ENCODE results near the gene ELMOD1. TPM values are rescaled to one million over a fixed set of nuclear protein-coding genes. Genes with fewer than 3 reads are reported as not detected.

The ELMOD1 gene
- total RNA-seq, 1 donor from 2014 or later, result not detected

DNA sequence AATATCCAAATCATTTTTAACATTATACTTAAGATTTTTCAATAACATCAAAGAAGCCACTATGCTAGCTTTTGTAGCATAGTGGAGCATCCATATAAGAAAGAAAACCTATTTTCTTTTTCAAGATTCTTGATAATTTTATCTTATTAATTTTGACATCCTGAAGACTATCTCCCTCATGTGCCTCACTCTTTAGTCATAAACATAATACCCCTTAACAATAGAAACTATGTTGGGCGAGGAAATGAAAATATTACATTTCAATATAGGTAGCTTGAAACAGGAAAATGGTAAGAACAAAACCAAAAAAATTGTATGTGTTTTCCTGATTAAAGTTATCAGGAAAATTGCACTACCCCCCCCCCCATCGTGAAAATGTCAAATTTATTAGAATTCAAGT, 40.1 kb downstream of the ELMOD1 start:
- intact Hi-C loops (cut with micrococcal nuclease), result no loop called here

GRCh38 chr11:107631931-107632330, 41.0 kb downstream of the ELMOD1 start:
- intact Hi-C loops (cut with micrococcal nuclease), result no loop called here

- intact Hi-C loops (cut with micrococcal nuclease), result no loop called here
Measured at GRCh38 chr11:107646783-107647182, 55.8 kb downstream of the ELMOD1 start.

- intact Hi-C loops (cut with micrococcal nuclease), result no loop called here
Measured at GRCh38 chr11:107648242-107648641, 57.3 kb downstream of the ELMOD1 start.

- intact Hi-C loops (cut with micrococcal nuclease), result no loop called here
Measured at GRCh38 chr11:107651672-107652071, 60.7 kb downstream of the ELMOD1 start.

DNA sequence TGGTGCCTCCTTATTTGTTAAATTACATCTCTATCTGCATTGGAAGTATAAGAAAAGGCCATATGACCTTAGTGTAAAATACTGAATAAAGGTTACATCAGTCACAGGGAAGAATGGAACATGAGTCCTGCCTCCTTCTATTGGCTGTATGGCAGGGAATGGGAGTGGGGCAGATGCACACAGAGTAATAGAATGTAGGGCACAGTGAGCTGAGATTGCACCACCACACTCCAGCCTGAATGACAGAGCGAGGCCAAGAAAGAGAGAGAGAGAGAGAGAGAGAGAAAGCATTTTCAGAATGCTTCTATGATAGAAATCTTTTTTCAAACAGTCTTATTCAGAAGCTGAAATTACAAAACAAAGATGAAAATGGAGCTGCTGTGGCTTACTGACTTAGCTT, 62.1 kb downstream of the ELMOD1 start:
- intact Hi-C loops (cut with micrococcal nuclease), result no loop called here

DNA sequence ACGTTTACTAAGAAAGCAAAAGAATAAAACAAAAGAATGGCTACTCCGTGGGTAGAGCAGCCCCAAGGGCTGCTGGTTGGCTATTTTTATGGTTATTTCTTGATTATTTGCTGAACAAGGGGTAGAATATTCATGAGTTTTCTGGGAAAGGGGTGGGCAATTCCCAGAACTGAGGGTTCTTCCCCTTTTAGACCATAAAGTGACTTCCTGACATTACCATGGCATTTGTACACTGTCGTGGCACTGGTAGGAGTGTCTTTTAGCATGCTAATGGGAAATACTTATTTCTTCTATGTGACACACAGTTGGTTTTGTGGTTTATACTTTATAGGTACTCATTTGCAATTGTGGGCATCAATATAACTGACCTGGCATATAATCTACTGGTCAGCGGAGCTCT, 64.7 kb downstream of the ELMOD1 start:
- intact Hi-C loops (cut with micrococcal nuclease), result no loop called here

DNA sequence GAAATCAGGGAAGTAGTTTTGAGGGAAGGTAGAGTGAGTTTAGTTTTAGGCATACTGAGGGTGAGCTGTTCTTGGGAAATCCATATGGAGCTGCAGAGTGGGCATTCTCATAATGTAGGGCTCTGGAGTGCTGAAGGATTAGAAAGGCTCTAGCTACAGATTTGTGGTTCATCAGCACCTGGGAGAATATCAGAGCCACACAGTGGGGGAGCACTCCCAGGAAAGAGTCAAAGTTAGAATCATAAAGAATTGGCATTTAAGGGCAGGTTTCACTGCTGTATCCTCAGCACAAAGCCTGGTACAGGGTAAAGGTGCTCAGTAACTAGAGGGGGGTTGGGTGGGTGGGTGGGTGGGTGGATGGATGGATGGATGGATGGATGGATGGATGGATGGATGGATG, 68.4 kb downstream of the ELMOD1 start:
- intact Hi-C loops (cut with micrococcal nuclease), result no loop called here

DNA sequence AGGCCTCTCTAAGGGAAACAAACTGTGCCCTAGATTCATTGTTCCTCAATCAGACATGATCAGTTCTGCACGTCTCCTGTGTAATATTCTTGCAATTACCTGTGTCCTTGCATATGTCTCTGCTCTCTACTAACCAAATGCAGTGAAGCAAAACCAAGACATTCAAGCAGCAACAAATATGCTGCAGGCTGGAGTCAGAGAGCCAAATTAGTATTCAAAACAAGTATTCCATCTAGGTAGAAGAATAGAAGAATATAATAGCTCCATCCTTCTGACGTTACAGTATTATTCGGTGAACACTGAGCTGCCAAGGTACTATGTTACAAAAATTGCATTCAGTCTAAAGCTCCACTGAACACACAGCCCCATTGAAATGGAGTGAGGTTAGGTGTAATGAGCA, 69.1 kb downstream of the ELMOD1 start:
- intact Hi-C loops (cut with micrococcal nuclease), result no loop called here

GRCh38 chr11:107661656-107662055, 70.7 kb downstream of the ELMOD1 start:
- intact Hi-C loops (cut with micrococcal nuclease), result no loop called here

DNA sequence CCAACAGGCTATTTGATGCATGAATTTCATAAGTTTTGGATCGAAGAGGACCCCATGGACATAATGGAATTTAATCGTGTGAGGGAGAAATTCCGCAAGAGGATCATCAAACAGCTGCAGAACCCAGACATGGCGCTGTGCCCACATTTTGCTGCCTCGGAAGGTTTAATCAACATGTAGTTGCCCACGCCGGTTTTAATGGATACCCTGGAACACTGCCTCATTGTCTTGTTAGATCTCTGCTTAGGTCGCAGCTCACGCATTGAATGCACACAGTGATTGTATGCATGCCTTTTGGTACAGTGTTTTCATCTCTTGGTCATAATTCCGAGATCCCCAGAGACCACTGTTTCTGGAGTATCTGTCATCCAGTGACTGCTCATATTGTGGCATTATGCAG, 74.1 kb downstream of the ELMOD1 start:
- intact Hi-C loops (cut with micrococcal nuclease), result no loop called here

DNA sequence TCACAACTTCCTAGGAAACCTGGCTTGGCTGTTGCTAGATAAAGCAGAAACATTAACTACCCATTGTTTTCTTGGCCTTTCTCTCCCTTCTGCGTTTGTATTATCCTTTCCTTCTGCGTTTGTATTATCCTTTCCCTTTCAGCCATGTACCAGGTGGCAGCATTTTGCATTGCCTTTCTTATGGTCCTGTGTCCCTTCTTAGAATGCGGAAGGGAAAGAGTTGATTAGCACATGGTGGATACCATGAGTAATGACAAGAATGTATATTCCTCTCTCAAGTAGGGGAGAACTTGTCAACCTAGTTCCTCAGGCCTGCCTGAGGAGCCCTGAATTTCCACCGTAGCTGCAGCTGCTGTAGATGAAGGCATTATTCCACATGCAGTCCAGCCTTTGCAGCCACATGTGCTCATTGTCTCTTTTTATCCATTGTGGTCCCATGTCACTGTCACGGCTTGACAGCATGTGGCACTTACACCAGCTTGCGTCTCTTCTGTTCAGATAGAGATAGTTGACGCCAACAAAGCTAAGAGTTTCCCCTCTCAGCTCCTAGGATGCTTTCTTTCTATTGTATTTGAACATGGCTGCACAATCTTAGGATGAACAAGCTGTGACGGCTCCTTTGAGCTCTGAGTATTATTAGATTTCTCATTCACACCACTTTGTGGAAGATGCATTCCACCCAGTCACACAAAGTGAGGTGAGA, 76.1 kb downstream of the ELMOD1 start:
- intact Hi-C loops (cut with micrococcal nuclease), result no loop called here

GRCh38 chr11:107669191-107669740, 78.3 kb downstream of the ELMOD1 start:
- intact Hi-C loops (cut with micrococcal nuclease), result no loop called here

DNA sequence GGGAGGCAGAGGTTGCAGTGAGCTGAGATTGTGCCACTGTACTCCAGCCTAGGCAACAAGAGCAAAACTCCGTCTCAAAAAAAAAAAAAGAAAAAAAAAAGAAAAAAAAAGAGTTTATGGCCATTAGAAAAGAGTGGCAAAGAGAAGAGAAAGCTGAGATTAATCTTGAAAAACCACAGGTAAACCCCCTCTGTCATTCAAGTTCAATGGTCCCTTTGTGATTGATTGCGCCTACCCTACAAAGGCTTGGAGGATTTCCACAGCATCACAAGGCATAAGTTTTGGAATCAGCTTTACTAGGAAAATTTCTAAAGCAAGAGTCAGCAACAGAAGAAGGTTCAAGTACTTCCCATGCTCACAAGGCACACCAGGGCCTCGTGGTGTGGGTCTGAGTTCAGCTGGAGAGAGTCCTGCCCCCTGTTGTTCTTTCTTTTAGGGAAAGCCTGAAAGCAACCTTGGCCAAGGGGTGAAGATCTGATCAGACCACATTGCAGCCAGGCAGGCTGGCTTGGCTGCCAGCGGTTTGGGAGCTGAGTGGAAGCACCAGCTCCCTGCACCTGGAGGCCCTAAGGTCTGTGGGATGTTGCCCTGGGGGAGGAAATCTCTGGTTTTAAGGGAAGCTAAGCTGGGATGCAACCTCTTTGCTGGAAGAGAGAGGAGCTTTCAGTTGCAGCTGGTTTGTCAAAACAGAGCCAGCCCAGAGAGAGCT, 79.1 kb downstream of the ELMOD1 start:
- intact Hi-C loops (cut with micrococcal nuclease), result no loop called here

GRCh38 chr11:107675902-107676301, 85.0 kb downstream of the ELMOD1 start:
- intact Hi-C loops (cut with micrococcal nuclease), result no loop called here

- intact Hi-C loops (cut with micrococcal nuclease), result no loop called here
Measured at GRCh38 chr11:107676336-107677057, 85.5 kb downstream of the ELMOD1 start.

GRCh38 chr11:107677924-107678631, 87.1 kb downstream of the ELMOD1 start:
- intact Hi-C loops (cut with micrococcal nuclease), result no loop called here

GRCh38 chr11:107678632-107678971, 87.7 kb downstream of the ELMOD1 start:
- intact Hi-C loops (cut with micrococcal nuclease), result no loop called here

DNA sequence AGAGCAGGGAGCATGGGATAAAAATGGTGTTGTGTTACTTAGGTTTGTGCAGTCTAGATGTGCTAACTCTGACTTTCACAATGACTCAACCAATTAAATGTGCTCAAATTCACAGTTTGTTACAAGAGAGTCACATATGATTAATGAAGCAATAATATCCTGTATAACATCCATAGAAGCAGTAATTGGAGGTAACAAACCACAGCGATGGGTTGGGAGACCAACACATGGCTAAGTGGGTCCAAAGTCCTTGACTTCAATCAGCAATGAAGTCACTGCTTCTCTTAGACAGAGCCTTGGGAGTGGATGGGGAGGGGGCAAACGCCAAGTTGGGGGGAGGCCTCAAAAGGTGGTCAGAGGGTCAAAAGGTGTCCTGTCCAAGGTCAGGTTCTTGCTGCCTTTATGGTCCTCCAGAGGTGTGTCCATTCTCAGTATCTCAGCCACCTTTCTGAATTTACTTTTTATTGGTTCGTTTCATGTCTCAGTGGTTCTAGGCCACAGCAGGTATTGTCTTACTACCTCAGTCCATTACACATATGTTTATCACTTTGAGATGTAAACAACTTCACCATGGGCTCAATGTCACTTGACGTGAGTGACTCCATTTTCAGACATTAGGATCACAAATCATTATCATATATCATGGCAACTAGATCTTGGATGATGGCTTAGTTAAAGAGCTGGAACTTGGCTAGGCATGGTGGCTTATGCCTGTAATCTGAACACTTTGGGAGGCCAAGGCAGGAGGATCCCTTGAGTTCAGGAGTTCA, 88.5 kb downstream of the ELMOD1 start:
- intact Hi-C loops (cut with micrococcal nuclease), result no loop called here

GRCh38 chr11:107682171-107682570, 91.2 kb downstream of the ELMOD1 start:
- intact Hi-C loops (cut with micrococcal nuclease), result no loop called here

DNA sequence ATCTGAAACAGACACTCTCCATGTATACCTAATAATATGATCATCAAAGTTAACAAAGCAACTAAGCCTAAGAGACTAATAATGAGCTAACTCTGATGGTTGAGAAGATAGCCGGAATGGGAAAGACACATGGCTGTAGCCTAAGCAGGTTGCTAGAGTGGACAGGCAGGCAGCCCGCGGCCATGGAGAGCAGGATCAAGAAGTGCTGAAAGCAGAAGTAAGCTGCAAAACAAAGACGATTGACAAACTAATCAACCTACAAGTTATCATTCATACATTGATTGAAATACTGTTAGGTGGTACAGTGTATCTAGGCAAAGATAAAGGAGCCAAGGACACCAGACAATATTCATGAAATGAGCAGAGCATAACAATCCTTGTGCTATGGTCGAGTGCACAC, 91.6 kb downstream of the ELMOD1 start:
- intact Hi-C loops (cut with micrococcal nuclease), result no loop called here

All from T-helper 2 cell treated with Interferon-gamma antibody and Interleukin-4, amounts not matched to agents 100 ng/mL and 5 ng/mL, for 36 hours (primary cell).